GM12878 (cell line): ENCODE results near the gene EPN3. TPM values are rescaled to one million over a fixed set of nuclear protein-coding genes. Genes with fewer than 3 reads are reported as not detected.

Experiments used
- ATAC-seq: fragments of 200-7000 bp; cut with Tn5 transposase; 3 replicates; pipeline ENCODE4 v1.9.1; 2020; ENCODE audit warnings: mild to moderate bottlenecking, moderate library complexity
- BruUV-seq: library from RNA; stranded (reverse); fragments of 400-500 nt; replicated peaks from 2 replicates; lab custom pipeline; 2021; lab: Mats Ljungman, UMichigan
- CTCF ChIA-PET: fragments of 300-600 bp; sonication (Branson Sonifier 250); formaldehyde crosslinking; extraction: SDS; loops from one replicate; lab custom pipeline; 2021; ENCODE audit warnings: inconsistent platforms; lab: Yijun Ruan, JAX
- POLR2A ChIA-PET: fragments of 350-600 bp; formaldehyde crosslinking; extraction: SDS; loops from one replicate; lab custom pipeline; 2021; ENCODE audit warnings: inconsistent platforms; lab: Charles Lee
- RAD21 ChIA-PET: fragments of 300-600 bp; sonication (Branson Sonifier 250); formaldehyde crosslinking; loops from one replicate; lab custom pipeline; 2023; ENCODE audit warnings: antibody characterized with exemption; ENCODE audit not compliant: unreplicated experiment; lab: Charles Lee
- SMC1A ChIA-PET: fragments of 300-600 bp; sonication (Branson Sonifier 250); formaldehyde crosslinking; loops from one replicate; lab custom pipeline; 2023; ENCODE audit not compliant: unreplicated experiment, uncharacterized antibody; lab: Charles Lee
- DNase-seq: peaks from one replicate; pipeline ENCODE4 v3.0.0-alpha.2; 2011; ENCODE audit warnings: low read depth, low spot score
- FAIRE-seq: peaks from 3 replicates; lab custom pipeline; 2011; peaks lifted over from hg19 to GRCh38; lab: Jason Lieb, UNC
- H2AFZ ChIP-seq: 2 replicates; pipeline ENCODE4 v1.6.0; 2011; ENCODE audit warnings: low read depth, low read length, control low read depth; ENCODE audit not compliant: control insufficient read depth
- H3K27ac ChIP-seq: 2 replicates; pipeline ENCODE4 v1.5.1; 2011; ENCODE audit warnings: control low read depth; ENCODE audit not compliant: control insufficient read depth, insufficient read depth
- H3K27me3 ChIP-seq, 2 experiments: replicated peaks in 1 of 2; 2 replicates each; pipeline versions ENCODE4 v1.6.0 to v1.6.1; 2011; ENCODE audit warnings: low read length in 1 of 2; ENCODE audit not compliant: control insufficient read depth in 2 of 2, insufficient read depth in 2 of 2
- H3K36me3 ChIP-seq, 2 experiments: 2 replicates each; pipeline ENCODE4 v1.5.1; 2011; ENCODE audit warnings: low read length in 1 of 2; ENCODE audit not compliant: control insufficient read depth in 2 of 2, insufficient read depth in 2 of 2
- H3K4me1 ChIP-seq: 2 replicates; pipeline ENCODE4 v1.6.1; 2011; ENCODE audit warnings: mild to moderate bottlenecking, low read length, moderate library complexity, mixed read lengths; ENCODE audit not compliant: control insufficient read depth, insufficient read depth
- H3K4me2 ChIP-seq: 2 replicates; pipeline ENCODE4 v1.6.0; 2011; ENCODE audit warnings: control low read depth; ENCODE audit not compliant: control insufficient read depth, insufficient read depth
- H3K4me3 ChIP-seq: fragments of 200-600 bp; sonication (generic); 2 replicates; pipeline ENCODE4 v1.5.1; 2016
- H3K79me2 ChIP-seq: 2 replicates; pipeline ENCODE4 v1.6.0; 2011; ENCODE audit warnings: low read length; ENCODE audit not compliant: control insufficient read depth, insufficient read depth
- H3K9ac ChIP-seq: 2 replicates; pipeline ENCODE4 v1.8.0; 2011; ENCODE audit warnings: low read length, control low read depth, mixed read lengths; ENCODE audit not compliant: control insufficient read depth, insufficient read depth
- H3K9me3 ChIP-seq: replicated peaks from 3 replicates; pipeline ENCODE4 v1.5.1; 2011; ENCODE audit warnings: mild to moderate bottlenecking, low read length; ENCODE audit not compliant: control insufficient read depth, insufficient read depth
- H4K20me1 ChIP-seq: 2 replicates; pipeline ENCODE4 v1.6.0; 2011; ENCODE audit not compliant: control insufficient read depth, insufficient read depth
- HCFC1 ChIP-seq: fragments of 150-350 bp; IDR thresholded peaks from 2 replicates; pipeline ENCODE4 v1.6.1; 2014; ENCODE audit warnings: low read length
- MEF2A ChIP-seq: IDR thresholded peaks from 2 replicates; pipeline ENCODE4 v1.6.1; 2011; ENCODE audit warnings: low read depth, mild to moderate bottlenecking, low read length, moderate library complexity; ENCODE audit not compliant: insufficient read depth
- NFYA ChIP-seq: IDR thresholded peaks from 2 replicates; pipeline ENCODE4 v1.6.1; 2011; ENCODE audit warnings: low read depth, mild to moderate bottlenecking, low read length, improper control_type of control experiment, borderline replicate concordance
- PAX5 ChIP-seq: IDR thresholded peaks from 2 replicates; pipeline ENCODE4 v1.6.1; 2011; ENCODE audit warnings: low read depth, low read length, borderline replicate concordance
- SRF ChIP-seq, 2 experiments: IDR thresholded peaks; 2 replicates each; pipeline ENCODE4 v1.6.1; 2011; ENCODE audit warnings: low read depth in 2 of 2, low read length in 2 of 2, mild to moderate bottlenecking in 1 of 2, moderate library complexity in 1 of 2
- TAF1 ChIP-seq: IDR thresholded peaks from 2 replicates; pipeline ENCODE4 v1.6.1; 2011; ENCODE audit warnings: mild to moderate bottlenecking, low read depth, low read length, borderline replicate concordance
- ZBTB11 ChIP-seq: fragments of 450-650 bp; formaldehyde crosslinking; IDR thresholded peaks from 2 replicates; pipeline ENCODE4 v1.5.0; 2022; ENCODE audit warnings: mild to moderate bottlenecking, missing genetic modification characterization
- ZNF687 ChIP-seq: fragments of 450-650 bp; IDR thresholded peaks from 2 replicates; pipeline ENCODE4 v1.6.1; 2017; ENCODE audit warnings: mild to moderate bottlenecking, moderate library complexity
- WGBS: methylation state at CpG from one replicate; pipeline ENCODE4 v1.1.6; 2016; ENCODE audit warnings: low lambda C conversion rate; ENCODE audit not compliant: insufficient replicate concordance, insufficient coverage; ENCODE audit errors: missing lambda C conversion rate; 5-methylcytosine and 5-hydroxymethylcytosine counted together
- in situ Hi-C: fragments of 300-500 bp; cut with MboI; formaldehyde crosslinking; loops from 9 replicates; pipeline ENCODE4 v1.14.3; 2018; ENCODE audit warnings: mixed read lengths
- intact Hi-C: fragments of 100-400 bp; cut with micrococcal nuclease; formaldehyde crosslinking; loops from one replicate; pipeline ENCODE4 v1.14.2; 2022; ENCODE audit not compliant: unreplicated experiment
- polyA plus RNA-seq, 11 experiments: library from polyadenylated mRNA; depleted of rRNA in 4 of 11; unstranded in 6 of 11; stranded (reverse) in 5 of 11; fragments of >200 nt; fragmentation: Nextera tagmentation in 4 of 11; fragmentation: Illumina TruSeq in 1 of 11; extraction: Ambion mirVana in 4 of 11; extraction: Trizol in 1 of 11; gene quantifications; 1 replicate in 1 of 11; 2 replicates in 10 of 11; pipeline versions ENCODE4 v1.2.1 to v1.2.3, GENCODE V29; 2011 to 2016; ENCODE audit warnings: inconsistent platforms in 2 of 11, missing spikeins in 2 of 11, low read depth in 1 of 11
- total RNA-seq, 4 experiments: library from RNA; depleted of rRNA in 3 of 4; stranded (reverse); fragments of >200 nt in 3 of 4; fragmentation: Illumina TruSeq in 1 of 4; extraction: Trizol in 1 of 4; gene quantifications; 2 replicates each; pipeline versions ENCODE4 v1.2.1 to v1.2.3, GENCODE V29; 2013 to 2021
- TF ChIP-seq, protein P1 (sequence below): fragments of 450-650 bp; IDR thresholded peaks from 2 replicates; pipeline ENCODE4 v1.6.1; 2018; ENCODE audit warnings: borderline replicate concordance, mild to moderate bottlenecking; ENCODE audit not compliant: partially characterized antibody

EPN3 gene
- total and polyA plus RNA-seq, 10 of the 15 experiments (the other 5 are each of a cell fraction or from before 2014, with no cell fraction given), result 0.04 to 0.07 TPM; not detected in 8

GRCh38 chr17:50568659-50569058 lies 36.1 kb downstream of the EPN3 start:
- DNase-seq (no peak), ATAC-seq (no peak; the same call in 2 of the 3 replicates), FAIRE-seq (no peak)
- Histone ChIP-seq H2AFZ (no peak overlapping the region), H3K79me2 (no peaks in the 10 kb centered on the region), H3K27ac (no peak overlapping the region), H3K4me3 (no peak overlapping the region), H3K36me3 (no peaks in the 10 kb centered on the region), H4K20me1 (no peaks in the 10 kb centered on the region), H3K4me1 (no peaks in the 10 kb centered on the region), H3K9ac (no peak overlapping the region), H3K27me3 (no peaks in the 10 kb centered on the region; a peak in 3 of 4 replicates), H3K9me3 (no peaks in the 10 kb centered on the region), H3K4me2 (no peak overlapping the region)
- POLR2A ChIA-PET, result no interaction called here
- no TSS peak for BruUV-seq
- RAD21 ChIA-PET, result no interaction called here
- intact Hi-C loops, result no loop called here
- CTCF ChIA-PET, result interaction anchor here (1.0 kb wide), 1 partner anchor 8 kb away, joined by 4 read pairs; no protein-coding TSS in a partner anchor
- WGBS, result 70% methylated on average over 12 of the region's 12 CpGs
- in situ Hi-C loops, result no loop called here
- SMC1A ChIA-PET, result no interaction called here
- no peak for TF ChIP-seq SRF (IDR thresholded peaks at IDR 0.05; ENCODE audit: low read depth in 2 of 2, low read length in 2 of 2)
- TF ChIP-seq TAF1, result no peak
- no peak for TF ChIP-seq ZNF687
- TF ChIP-seq NFYA, result no peak
- TF ChIP-seq HCFC1, result no peak
- TF ChIP-seq, protein P1, sequence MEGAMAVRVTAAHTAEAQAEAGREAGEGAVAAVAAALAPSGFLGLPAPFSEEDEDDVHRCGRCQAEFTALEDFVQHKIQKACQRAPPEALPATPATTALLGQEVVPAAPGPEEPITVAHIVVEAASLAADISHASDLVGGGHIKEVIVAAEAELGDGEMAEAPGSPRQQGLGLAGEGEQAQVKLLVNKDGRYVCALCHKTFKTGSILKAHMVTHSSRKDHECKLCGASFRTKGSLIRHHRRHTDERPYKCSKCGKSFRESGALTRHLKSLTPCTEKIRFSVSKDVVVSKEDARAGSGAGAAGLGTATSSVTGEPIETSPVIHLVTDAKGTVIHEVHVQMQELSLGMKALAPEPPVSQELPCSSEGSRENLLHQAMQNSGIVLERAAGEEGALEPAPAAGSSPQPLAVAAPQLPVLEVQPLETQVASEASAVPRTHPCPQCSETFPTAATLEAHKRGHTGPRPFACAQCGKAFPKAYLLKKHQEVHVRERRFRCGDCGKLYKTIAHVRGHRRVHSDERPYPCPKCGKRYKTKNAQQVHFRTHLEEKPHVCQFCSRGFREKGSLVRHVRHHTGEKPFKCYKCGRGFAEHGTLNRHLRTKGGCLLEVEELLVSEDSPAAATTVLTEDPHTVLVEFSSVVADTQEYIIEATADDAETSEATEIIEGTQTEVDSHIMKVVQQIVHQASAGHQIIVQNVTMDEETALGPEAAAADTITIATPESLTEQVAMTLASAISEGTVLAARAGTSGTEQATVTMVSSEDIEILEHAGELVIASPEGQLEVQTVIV, result no peak
- no peak for TF ChIP-seq ZBTB11 (CRISPR knock-in tag)
- no peak for TF ChIP-seq PAX5
- TF ChIP-seq MEF2A, result no peak
